ENCODE data around the gene BMPER. TPM values are rescaled to one million over a fixed set of nuclear protein-coding genes. Genes with fewer than 3 reads are reported as not detected.

The BMPER gene
- total RNA-seq, 6 donors from 2014 or later: 2.5 to 15.6 (median 9.4) TPM

DNA sequence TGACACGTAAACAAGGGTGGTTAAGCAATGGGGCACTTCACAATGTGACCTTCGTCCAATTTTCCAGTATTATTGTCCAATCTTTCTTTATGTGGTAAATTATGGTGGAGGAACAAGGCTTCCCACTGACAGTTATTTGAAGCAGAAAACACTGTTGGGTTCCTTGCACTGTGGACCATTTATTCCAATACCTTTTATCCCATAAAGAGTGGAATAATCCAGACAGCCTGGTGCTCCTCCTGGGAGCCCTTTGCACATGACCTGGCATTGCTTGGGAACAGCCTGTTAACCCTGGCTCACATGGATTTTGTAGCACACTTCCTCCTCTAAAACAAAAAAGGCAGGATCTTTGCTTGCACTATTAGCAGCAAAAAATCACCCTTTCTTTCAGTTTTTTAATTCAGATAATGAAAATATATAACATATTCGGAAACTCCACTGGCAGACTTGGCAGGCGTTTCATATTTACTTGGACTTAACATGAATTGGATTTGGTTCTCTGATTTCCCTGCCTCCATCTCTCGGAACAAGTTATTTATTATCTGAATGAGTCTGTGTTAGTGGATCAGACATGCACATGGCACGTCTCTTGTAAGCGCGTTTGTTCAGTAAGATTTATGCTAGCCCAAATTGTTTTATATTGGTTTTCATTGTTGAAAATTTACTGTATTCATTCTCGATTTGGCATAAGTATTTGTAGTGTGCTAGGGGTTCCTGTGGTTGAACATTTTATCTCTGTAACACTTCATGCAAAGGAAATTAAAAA, 59.3 kb downstream of the BMPER start:
- Histone ChIP-seq H3K9me3 (no peaks in the 10 kb centered on the region), H3K4me3 (no peak overlapping the region), H3K27me3 (no peaks in the 10 kb centered on the region), H3K27ac (no peak overlapping the region), H3K36me3 (no peaks in the 10 kb centered on the region), H3K4me1 (no peaks in the 10 kb centered on the region)
- TF ChIP-seq EP300 (IDR thresholded peaks at IDR 0.05) (no peak), POLR2A (IDR thresholded peaks at IDR 0.05) (no peak), POLR2AphosphoS5 (IDR thresholded peaks at IDR 0.05) (no peak)
- TF ChIP-seq, protein P1, sequence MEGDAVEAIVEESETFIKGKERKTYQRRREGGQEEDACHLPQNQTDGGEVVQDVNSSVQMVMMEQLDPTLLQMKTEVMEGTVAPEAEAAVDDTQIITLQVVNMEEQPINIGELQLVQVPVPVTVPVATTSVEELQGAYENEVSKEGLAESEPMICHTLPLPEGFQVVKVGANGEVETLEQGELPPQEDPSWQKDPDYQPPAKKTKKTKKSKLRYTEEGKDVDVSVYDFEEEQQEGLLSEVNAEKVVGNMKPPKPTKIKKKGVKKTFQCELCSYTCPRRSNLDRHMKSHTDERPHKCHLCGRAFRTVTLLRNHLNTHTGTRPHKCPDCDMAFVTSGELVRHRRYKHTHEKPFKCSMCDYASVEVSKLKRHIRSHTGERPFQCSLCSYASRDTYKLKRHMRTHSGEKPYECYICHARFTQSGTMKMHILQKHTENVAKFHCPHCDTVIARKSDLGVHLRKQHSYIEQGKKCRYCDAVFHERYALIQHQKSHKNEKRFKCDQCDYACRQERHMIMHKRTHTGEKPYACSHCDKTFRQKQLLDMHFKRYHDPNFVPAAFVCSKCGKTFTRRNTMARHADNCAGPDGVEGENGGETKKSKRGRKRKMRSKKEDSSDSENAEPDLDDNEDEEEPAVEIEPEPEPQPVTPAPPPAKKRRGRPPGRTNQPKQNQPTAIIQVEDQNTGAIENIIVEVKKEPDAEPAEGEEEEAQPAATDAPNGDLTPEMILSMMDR (IDR thresholded peaks at IDR 0.05): no peak
- ATAC-seq (ENCODE audit: low FRiP score in 2 of 2): no peak
- WGBS, 2 donors: 64 to 66% methylated on average over 9 of the region's 9 CpGs
- DNase-seq: no peak

DNA sequence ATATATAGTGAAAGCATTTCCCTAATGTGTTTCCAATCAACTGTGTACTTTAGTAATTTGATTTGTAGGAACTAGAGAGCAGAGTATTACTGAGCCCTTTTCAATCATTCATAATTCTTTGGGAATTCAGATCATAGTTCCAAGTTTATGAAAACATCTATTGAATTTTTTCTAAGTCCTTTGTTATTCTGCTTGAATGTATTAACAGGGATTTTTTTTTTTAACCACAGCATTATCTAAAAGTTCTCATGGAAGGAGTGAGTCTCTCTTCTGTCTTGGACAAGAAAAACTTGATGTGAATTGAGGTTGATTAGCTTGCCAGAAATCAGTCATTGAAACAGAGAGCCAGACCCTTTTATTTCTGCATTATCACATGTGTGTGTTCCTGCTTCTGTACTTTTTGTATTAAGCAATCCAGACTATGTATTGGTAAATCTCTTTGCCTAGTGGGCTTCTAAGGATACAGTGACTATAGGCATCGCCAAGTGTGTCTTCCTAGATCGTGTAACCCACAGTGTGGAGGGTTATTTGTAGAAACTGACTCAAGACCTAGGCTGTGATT, 59.9 kb downstream of the BMPER start:
- H3K27ac ChIP-seq: no peak overlapping the region
- no peaks in the 10 kb centered on the region for H3K4me1 ChIP-seq
- H3K36me3 ChIP-seq: no peaks in the 10 kb centered on the region
- TF ChIP-seq, protein P1 (IDR thresholded peaks at IDR 0.05): no peak
- TF ChIP-seq POLR2A (IDR thresholded peaks at IDR 0.05) (no peak), POLR2AphosphoS5 (IDR thresholded peaks at IDR 0.05) (no peak), EP300 (IDR thresholded peaks at IDR 0.05) (no peak)
- no peaks in the 10 kb centered on the region for H3K27me3 ChIP-seq
- DNase-seq: no peak
- ATAC-seq (ENCODE audit: low FRiP score in 2 of 2): peak in 1 of 2 donors; percentile 56
- H3K9me3 ChIP-seq: no peaks in the 10 kb centered on the region
- no peak overlapping the region for H3K4me3 ChIP-seq
- 80 to 81% methylated on average over 2 of the region's 2 CpGs for WGBS, 2 donors

DNA sequence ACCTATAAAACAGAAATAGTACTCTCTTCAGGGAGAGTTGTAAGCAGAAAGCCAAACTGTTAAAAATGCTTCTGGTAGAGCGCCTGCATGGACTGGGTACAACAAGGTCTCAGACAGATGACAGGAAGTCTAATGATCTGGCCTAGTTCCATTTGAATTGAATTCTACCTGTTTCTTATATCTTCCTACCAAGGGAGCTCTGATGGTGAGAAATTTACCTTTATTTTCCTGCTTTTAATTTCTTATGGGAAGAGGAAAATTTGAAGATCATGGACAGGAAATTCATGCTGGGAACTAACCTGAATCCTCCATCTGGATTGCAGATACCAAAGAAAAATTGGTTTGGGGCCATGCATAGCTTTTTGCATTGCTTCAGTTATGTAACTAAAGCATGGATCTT, 63.3 kb downstream of the BMPER start:
- H3K27ac ChIP-seq: no peak overlapping the region
- DNase-seq (no peak), ATAC-seq (ENCODE audit: low FRiP score in 2 of 2) (no peak)
- H3K36me3 ChIP-seq: peaks cover 0 to 7% (median 0%) of the 10 kb centered on the region in 4 donors
- no peaks in the 10 kb centered on the region for H3K27me3 ChIP-seq
- no peaks in the 10 kb centered on the region for H3K4me1 ChIP-seq
- WGBS, 2 donors: 100% methylated on average over 1 of the region's 1 CpG
- H3K4me3 ChIP-seq: no peak overlapping the region
- TF ChIP-seq EP300 (IDR thresholded peaks at IDR 0.05) (no peak), POLR2AphosphoS5 (IDR thresholded peaks at IDR 0.05) (no peak), POLR2A (IDR thresholded peaks at IDR 0.05) (no peak)
- TF ChIP-seq, protein P1 (IDR thresholded peaks at IDR 0.05): no peak
- no peaks in the 10 kb centered on the region for H3K9me3 ChIP-seq

DNA sequence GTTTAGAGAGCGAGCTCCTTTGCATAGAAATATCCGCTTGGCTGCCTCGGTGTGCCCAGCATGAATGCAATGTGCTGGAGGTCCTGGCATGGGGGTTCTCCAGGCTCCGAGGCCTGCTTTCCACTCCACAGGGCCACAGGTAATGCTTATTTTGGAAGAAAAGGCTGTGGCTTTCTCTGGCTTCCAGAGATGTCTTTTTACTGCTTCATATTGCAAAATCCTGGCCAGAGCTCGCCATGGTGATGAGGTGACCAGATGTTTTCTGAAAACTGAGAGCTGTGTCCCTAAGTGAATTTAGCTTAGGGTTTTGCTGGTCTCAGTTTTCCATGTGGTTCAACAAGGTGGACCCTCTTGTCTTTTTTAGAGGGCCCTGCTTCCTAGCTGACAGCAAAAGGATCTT, 65.2 kb downstream of the BMPER start:
- Histone ChIP-seq H3K27me3 (no peaks in the 10 kb centered on the region), H3K4me3 (no peak overlapping the region), H3K27ac (no peak overlapping the region), H3K9me3 (no peaks in the 10 kb centered on the region), H3K36me3 (peaks cover 0 to 7% (median 0%) of the 10 kb centered on the region in 4 donors), H3K4me1 (no peaks in the 10 kb centered on the region)
- no peak for TF ChIP-seq POLR2A (IDR thresholded peaks at IDR 0.05)
- TF ChIP-seq, protein P1 (IDR thresholded peaks at IDR 0.05): no peak
- TF ChIP-seq EP300 (IDR thresholded peaks at IDR 0.05): no peak
- no peak for TF ChIP-seq POLR2AphosphoS5 (IDR thresholded peaks at IDR 0.05)
- DNase-seq (no peak), ATAC-seq (ENCODE audit: low FRiP score in 2 of 2) (no peak)
- WGBS, 2 donors: 81 to 89% methylated on average over 4 to 5 of the region's 5 CpGs

Data from upper lobe of left lung (tissue), 6 donors.